ENCODE measurements around the gene DLX2. TPM values are rescaled to one million over a fixed set of nuclear protein-coding genes. Genes with fewer than 3 reads are reported as not detected.
A peak's percentile ranks its signal among the peaks of the same experiment; 100 is the strongest.

Gene DLX2
- total RNA-seq, 1 donor from 2014 or later = 0.96 TPM

GRCh38 chr2:172094294-172095145 is 8.2 kb downstream of the DLX2 start:
- peak; percentile 25 for DNase-seq (ENCODE audit: low spot score)

- DNase-seq (ENCODE audit: low spot score) = peak; percentile 14
Measured at GRCh38 chr2:172093416-172094293, 9.0 kb downstream of the DLX2 start.

DNA sequence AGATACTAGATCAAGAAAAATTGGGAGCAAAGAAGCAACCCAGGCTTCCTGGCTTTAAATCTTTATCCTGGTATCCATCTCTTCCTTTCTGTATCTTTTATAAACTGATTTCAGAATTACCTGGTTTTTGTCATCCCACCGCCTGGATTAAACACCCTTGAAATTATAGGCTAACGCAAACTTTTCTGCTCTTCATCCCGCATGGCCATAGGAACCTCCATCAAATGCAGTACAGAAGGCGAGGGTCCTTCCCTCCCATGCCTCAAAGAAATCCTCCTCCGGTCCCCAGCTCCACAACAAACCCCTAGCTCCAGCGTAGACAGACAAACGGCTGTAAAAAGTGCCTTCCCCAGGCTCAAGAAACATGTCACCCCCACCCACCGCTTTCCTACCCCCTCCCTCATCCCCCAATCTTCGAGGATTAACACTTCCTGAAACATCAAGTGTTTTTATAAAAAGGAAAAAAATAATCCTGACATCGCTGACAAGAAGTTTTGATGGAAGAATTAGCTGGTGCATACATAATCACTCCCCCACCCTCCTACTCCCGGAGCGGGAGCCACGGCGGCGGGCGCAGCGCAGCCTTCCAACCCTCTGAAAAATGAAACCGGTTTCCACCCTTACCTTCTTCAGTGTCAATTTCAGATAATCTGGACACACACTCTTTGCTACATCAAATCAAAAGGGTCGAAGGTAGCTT is 9.8 kb downstream of the DLX2 start:
- DNase-seq (ENCODE audit: low spot score) = no peak

- no peak for DNase-seq (ENCODE audit: low spot score)
Measured at GRCh38 chr2:172091761-172092566, 10.7 kb downstream of the DLX2 start.

DNA sequence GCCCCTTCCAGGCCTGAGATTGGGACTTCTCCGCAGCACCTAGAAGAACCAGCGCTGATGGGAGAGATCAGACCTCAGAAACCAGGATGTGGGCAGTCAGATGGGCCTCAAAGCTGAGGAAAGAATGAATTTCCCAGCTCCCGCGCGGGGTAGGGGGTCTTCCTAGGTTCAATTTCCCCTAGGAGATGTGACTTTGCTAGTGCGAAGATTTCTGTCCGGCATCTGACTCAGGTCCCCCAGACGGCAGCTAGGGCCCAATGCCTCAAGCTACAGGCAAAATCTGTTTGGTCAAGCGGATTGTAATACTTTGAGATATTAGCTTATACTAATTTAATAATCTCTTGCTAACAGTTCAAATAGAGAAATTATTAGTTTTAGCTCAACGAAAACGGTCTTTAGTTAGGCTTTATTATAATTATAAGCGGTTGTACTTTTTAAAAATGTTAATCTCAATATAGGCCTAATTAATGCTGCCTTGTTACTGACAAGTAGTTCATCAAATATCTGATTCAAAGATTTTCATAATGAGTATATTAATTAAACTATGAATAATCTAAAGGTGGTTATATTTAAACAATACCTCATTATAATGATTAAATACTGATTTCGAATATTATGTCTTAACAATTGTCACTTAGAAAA is 11.6 kb downstream of the DLX2 start:
- DNase-seq (ENCODE audit: low spot score) = no peak

GRCh38 chr2:172090044-172090961 is 12.4 kb downstream of the DLX2 start:
- DNase-seq (ENCODE audit: low spot score) = no peak

GRCh38 chr2:172089633-172090032 is 13.1 kb downstream of the DLX2 start:
- DNase-seq (ENCODE audit: low spot score) = no peak

GRCh38 chr2:172089005-172089504 is 13.6 kb downstream of the DLX2 start:
- DNase-seq (ENCODE audit: low spot score) = no peak

DNA sequence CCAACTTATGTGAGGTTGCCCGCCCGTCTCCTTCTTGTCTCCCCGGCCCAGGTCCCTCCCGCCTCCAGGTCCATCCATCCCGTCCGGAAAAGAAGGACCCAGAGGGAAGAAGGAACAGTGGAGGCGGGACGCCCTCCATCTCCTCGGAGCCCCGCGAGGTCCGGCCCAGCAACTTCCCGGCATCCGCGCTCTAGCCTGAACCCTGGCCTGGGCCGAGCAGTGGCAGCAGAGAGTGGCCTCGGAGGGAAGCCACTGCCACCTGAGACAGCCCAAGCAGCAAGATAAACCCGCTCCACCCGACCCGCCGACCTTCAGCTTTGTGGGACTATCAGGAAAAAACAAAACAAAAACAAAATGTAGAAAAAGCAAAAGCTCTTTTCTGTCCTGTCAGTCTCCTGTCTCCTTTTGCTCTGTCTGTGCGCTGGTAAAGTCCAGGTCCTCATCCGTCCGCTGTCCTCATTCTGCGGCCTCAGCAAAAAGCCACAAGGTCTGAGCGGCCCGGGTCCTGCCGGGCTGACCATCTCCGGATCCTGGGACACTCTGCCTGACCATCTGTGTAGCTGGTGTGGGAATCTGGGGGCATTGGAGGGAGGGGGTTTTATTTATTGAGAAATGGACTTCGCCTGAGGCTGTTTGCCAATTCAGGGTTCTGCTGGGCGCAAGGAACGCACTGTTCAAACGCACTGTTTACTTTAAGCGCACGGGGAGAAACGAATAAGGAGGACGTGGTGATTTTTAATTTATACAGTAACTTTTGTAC is 14.3 kb downstream of the DLX2 start:
- no peak for DNase-seq (ENCODE audit: low spot score)

DNA sequence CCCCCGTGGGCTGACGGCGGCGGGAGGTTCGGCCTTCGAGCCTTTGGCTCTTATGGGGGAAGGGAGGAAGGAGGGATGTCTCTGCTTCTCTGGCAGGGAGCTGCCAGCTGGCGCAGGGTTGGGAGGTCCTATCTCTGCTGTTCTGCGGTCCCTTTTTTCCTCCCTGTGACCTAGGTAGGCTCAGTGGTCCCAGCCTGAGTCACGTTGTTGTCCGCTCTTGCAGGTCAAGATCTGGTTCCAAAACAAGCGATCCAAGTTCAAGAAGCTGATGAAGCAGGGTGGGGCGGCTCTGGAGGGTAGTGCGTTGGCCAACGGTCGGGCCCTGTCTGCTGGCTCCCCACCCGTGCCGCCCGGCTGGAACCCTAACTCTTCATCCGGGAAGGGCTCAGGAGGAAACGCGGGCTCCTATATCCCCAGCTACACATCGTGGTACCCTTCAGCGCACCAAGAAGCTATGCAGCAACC is 14.9 kb downstream of the DLX2 start:
- DNase-seq (ENCODE audit: low spot score) = no peak

GRCh38 chr2:172087207-172087779 is 15.4 kb downstream of the DLX2 start:
- no peak for DNase-seq (ENCODE audit: low spot score)

GRCh38 chr2:172086241-172087206 is 16.2 kb downstream of the DLX2 start:
- DNase-seq (ENCODE audit: low spot score) = no peak

- no peak for DNase-seq (ENCODE audit: low spot score)
Measured at GRCh38 chr2:172085460-172086159, 17.1 kb downstream of the DLX2 start, which contains the start of gene DLX1. Gene DLX1 (plus strand): TSS chr2:172085507. CDS start chr2:172085678, 171 bp downstream.

GRCh38 chr2:172084645-172085459 is 17.8 kb downstream of the DLX2 start:
- peak; percentile 95 for DNase-seq (ENCODE audit: low spot score)

GRCh38 chr2:172084395-172084644 is 18.4 kb downstream of the DLX2 start:
- DNase-seq (ENCODE audit: low spot score) = no peak
